Measurements from ENCODE around the gene ING4. TPM values are rescaled to one million over a fixed set of nuclear protein-coding genes. Genes with fewer than 3 reads are reported as not detected.

ING4 gene
- total RNA-seq, 4 donors from 2014 or later = 12.8 to 28.9 (median 19.7) TPM

DNA sequence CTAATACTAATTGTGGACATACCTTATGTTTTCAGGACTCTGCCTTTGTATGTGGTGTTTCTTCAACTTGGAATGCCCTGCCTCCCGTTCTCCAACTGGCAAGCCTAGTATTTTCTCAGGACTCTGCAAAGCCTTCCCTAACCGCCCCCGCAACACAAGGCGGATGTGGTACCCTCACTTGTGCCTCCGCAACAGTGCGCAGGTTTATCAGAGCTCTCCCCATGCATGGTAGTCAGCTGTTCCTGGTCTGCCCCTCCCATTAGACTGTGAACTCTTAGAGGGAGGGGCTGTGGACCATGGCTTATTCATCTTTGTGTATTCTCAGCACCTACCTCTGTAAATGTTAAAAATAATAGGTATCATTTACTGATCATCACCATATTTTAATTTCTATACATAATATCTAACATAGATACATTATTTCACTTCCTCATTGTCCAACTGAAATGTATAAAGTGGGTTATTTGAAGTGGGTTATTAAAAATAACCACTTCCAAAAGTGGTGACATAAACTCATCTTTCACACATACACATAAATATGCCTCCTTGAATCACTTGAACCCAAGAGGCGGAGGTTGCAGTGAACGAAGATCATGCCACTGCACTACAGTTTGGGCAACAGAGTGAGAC lies 36.1 kb downstream of the ING4 start:
- Histone ChIP-seq H3K27me3 (no peaks in the 10 kb centered on the region), H3K36me3 (no peaks in the 10 kb centered on the region), H3K4me3 (no peak overlapping the region), H3K4me1 (no peaks in the 10 kb centered on the region), H3K9me3 (no peaks in the 10 kb centered on the region), H3K27ac (no peak overlapping the region)
- TF ChIP-seq POLR2A (IDR thresholded peaks at IDR 0.05) = no peak
- TF ChIP-seq, protein P1, sequence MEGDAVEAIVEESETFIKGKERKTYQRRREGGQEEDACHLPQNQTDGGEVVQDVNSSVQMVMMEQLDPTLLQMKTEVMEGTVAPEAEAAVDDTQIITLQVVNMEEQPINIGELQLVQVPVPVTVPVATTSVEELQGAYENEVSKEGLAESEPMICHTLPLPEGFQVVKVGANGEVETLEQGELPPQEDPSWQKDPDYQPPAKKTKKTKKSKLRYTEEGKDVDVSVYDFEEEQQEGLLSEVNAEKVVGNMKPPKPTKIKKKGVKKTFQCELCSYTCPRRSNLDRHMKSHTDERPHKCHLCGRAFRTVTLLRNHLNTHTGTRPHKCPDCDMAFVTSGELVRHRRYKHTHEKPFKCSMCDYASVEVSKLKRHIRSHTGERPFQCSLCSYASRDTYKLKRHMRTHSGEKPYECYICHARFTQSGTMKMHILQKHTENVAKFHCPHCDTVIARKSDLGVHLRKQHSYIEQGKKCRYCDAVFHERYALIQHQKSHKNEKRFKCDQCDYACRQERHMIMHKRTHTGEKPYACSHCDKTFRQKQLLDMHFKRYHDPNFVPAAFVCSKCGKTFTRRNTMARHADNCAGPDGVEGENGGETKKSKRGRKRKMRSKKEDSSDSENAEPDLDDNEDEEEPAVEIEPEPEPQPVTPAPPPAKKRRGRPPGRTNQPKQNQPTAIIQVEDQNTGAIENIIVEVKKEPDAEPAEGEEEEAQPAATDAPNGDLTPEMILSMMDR (IDR thresholded peaks at IDR 0.05 in 4 of 5, conservative IDR thresholded peaks at IDR 0.05 in 1 of 5) = no peak
- no peak for ATAC-seq
- no peak for DNase-seq
- intact Hi-C loops (cut with DNase I; ENCODE audit: low total_unique reads) (no loop called here), in situ Hi-C loops (cut with MboI; ENCODE audit: low sequenced_read_pairs in 4 of 4) (no loop called here)

DNA sequence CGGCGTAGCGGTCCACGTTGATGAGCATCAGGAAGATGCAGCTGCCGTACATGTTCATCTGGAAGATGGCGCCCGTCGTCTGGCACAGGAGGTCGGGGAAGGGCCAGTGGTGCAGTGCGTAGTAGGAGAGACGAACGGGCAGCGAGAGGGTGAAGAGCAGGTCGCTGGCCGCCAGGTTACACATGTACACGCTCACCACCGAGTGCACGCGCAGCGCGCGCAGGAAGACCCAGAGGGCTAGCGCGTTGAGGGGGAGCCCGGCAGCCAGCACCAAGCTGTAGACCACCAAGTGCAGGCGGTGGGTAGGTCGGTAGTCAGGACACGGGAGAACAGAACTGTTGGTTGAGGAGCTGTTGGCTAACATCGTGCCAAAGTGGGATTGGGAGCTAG lies 42.0 kb downstream of the ING4 start:
- TF ChIP-seq, protein P1 (IDR thresholded peaks at IDR 0.05 in 4 of 5, conservative IDR thresholded peaks at IDR 0.05 in 1 of 5) = no peak
- no peak for TF ChIP-seq POLR2A (IDR thresholded peaks at IDR 0.05)
- in situ Hi-C loops (cut with MboI; ENCODE audit: low sequenced_read_pairs in 4 of 4) = no loop called here
- Histone ChIP-seq H3K27ac (no peak overlapping the region), H3K36me3 (no peaks in the 10 kb centered on the region), H3K4me3 (no peak overlapping the region), H3K4me1 (no peaks in the 10 kb centered on the region), H3K27me3 (peaks cover 0 to 11% (median 11%) of the 10 kb centered on the region in 3 donors), H3K9me3 (no peaks in the 10 kb centered on the region)
- intact Hi-C loops (cut with DNase I; ENCODE audit: low total_unique reads) = no loop called here
- DNase-seq (no peak), ATAC-seq (no peak)

DNA sequence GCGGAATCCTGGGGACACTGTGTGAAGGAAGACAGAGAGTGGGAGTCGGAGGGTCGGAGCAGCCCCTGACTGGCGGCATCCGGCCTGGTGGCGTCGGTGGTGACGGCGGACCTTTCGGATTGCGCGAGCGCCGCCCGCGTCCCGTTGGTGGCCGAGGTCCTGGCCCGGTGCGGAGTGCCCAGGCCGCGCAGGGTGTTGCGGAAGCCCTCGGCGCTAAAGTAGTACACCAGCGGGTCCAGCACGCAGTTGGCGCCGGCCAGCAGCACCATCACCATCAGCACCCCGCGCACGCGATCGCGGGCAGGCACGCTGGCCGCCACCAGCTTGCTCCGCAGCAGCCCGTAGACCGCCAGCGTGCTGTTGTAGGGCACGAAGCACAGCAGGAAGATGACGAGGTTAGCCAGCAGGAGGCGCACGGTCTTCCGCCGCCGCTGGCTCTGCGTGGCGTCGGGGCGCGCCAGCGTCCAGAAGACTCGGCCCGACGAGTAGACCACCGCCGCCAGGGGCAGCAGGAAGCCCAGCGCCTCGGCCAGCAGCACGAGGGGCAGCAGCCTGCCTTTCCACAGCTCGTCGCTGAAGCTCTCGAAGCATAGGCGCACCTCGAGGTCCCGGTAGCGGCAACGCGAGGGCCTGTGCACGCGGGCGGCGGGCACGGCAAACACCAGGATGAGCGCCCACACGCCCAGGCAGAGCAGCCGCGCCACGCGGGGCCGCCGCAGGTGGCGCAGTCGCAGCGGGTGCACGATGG lies 42.6 kb downstream of the ING4 start:
- Histone ChIP-seq H3K36me3 (no peaks in the 10 kb centered on the region), H3K27me3 (peaks cover 0 to 11% (median 11%) of the 10 kb centered on the region in 3 donors), H3K27ac (no peak overlapping the region), H3K9me3 (no peaks in the 10 kb centered on the region), H3K4me3 (peak overlapping the region in 2 of 4 donors; percentile 15 to 31), H3K4me1 (no peaks in the 10 kb centered on the region)
- TF ChIP-seq, protein P1 (IDR thresholded peaks at IDR 0.05 in 4 of 5, conservative IDR thresholded peaks at IDR 0.05 in 1 of 5) = peak in 4 of 5 experiments; percentile 28 to 36 (median 32)
- no peak for TF ChIP-seq POLR2A (IDR thresholded peaks at IDR 0.05)
- ATAC-seq (no peak), DNase-seq (no peak)
- intact Hi-C loops (cut with DNase I; ENCODE audit: low total_unique reads) = no loop called here
- in situ Hi-C loops (cut with MboI; ENCODE audit: low sequenced_read_pairs in 4 of 4) = no loop called here

DNA sequence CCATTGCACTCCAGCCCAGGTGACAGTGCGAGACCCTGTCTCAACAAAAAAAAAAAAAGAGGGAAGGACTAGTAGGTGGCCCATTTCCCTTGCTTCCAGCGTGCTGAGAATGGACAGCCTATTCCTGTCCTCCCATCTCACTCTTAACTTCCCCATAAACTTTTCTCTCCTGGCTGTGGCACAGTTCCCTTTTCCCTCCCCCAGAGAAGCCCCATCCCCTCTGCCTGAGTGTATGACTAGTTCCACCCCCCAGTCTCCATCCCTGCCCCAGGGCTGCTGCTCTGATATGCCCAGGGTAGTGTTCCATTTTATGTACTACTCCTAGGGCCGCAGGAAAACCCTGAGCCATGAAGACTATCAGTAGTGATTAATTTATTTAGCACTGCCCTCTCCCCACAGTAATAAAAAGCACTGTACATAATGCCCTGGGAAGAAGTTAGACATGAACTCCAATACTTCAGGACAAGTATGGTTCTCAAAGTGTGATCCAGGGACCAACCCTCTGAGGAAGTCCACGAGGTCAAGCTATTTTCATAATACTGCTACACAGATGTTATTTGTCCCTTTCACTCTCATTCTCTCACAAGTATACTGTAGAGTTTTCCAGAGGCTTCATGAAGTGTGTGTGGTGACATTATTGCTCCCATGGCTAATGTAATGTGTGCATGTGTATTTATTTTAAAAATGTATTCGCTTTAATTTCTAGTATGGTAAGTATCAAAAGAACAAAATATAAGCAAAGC lies 44.3 kb downstream of the ING4 start:
- H3K36me3 ChIP-seq = no peaks in the 10 kb centered on the region
- H3K27ac ChIP-seq = no peak overlapping the region
- DNase-seq (no peak), ATAC-seq (no peak)
- H3K27me3 ChIP-seq = peaks cover 0 to 11% (median 11%) of the 10 kb centered on the region in 3 donors
- in situ Hi-C loops (cut with MboI; ENCODE audit: low sequenced_read_pairs in 4 of 4) = no loop called here
- no peak overlapping the region for H3K4me3 ChIP-seq
- no peaks in the 10 kb centered on the region for H3K9me3 ChIP-seq
- intact Hi-C loops (cut with DNase I; ENCODE audit: low total_unique reads) = no loop called here
- H3K4me1 ChIP-seq = peaks cover 4 to 5% of the 10 kb centered on the region in 2 donors
- TF ChIP-seq POLR2A (IDR thresholded peaks at IDR 0.05) = no peak
- TF ChIP-seq, protein P1 (IDR thresholded peaks at IDR 0.05 in 4 of 5, conservative IDR thresholded peaks at IDR 0.05 in 1 of 5) = no peak
